CD4-positive, alpha-beta T cell treated with Interleukin-15 for 4 hours (primary cell): ENCODE data around the gene STIP1.

Experiments
- DNase-seq: peaks from one replicate; pipeline ENCODE4 v3.0.0-alpha.2; 2020; ENCODE audit warnings: low spot score

Gene STIP1

DNA sequence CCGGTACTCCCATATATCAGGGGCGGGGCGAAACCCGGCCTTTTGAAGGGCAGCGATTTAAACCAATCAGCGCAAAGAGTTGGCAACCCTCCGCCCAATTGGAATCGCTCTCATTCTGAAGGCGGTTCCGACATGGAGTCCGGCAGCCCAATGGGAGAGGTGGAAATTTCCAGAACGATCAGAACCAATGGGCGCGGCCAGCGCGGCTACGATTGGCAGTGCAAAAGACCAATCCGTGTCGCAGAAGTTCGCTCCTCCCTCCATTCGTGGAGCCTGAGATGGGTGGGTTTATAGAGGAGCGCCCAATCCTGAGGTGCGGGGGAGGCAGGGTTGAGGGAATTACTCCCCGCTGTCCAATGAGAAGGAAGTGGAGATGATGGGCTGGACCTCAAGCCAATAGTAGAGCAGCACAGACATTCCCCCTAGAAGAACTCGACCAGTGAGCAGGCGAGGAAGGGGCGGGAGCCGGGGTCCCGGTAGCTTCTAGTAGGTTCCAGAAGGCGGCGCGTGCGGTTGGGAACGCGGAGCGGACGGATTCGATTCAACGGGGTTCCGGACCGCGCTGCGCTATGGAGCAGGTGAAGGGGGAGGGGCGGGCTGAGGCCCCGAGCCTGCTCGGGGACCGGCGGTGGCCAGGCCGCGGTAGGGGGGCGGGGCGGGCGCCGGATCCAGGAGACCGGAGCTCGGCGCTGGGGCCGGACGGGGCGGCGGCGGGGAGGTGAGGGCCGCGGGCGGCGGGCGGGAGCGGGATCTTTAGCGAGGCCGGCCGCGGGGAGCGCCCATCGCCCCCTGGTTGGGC lies at the start of gene STIP1:
STIP1 (plus strand) TSS at position 479 of the 799 bp plus-strand sequence; CDS start at position 570, 91 bp downstream.
- DNase-seq, result peak; percentile 100

DNA sequence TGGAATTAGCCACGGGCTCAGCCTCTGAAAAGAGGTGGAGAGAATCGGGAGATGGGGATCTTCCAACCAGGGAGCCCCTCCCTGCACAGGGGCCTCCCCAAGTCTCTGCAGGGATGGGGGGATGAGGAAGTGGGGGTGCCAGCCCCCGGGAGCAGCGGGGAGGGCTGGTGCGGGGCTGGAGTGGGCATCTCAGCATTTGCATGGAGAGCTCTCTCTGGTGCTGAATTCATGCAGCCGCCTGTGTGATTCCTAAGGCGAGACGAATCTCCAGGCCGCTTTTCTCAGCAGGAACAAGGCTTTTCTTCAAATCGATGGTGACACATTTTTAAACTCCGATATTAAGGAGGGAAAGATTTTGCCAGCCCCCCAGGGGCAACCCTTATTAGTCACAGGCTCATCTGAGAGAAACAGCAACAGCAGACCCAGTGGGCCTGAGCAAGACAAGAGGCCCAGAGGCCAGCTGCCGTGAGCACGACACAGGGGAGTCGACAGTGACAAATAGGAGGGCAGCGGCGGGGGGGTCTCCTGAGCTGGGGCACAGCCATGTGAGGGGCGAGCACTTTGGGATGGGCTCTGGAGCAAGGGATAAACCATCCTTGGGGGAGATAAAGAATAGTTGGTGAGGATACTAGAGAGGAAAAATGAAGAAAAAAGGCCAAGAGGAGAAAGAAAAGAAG lies 49.1 kb upstream of the STIP1 start:
- DNase-seq, result no peak

DNA sequence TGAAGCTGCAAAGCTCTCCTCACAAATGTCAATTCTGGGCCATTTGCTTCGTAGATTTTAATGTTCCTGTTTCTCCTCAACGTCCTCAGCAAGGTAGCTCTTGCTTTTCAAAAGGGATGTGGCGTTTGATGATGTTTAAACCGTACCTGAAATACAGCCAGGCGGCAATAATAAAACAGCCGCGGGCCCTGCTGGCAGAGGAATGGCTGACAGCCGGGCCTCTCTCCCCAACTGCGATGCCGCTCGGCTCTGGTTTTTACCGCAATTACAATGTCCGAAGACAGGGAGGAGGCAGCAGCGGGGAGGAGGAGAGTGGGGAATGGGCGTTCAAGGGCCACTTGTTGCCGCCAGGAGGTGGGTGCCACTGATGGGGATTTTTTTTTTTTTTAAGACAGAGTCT lies 47.6 kb upstream of the STIP1 start:
- no peak for DNase-seq

DNA sequence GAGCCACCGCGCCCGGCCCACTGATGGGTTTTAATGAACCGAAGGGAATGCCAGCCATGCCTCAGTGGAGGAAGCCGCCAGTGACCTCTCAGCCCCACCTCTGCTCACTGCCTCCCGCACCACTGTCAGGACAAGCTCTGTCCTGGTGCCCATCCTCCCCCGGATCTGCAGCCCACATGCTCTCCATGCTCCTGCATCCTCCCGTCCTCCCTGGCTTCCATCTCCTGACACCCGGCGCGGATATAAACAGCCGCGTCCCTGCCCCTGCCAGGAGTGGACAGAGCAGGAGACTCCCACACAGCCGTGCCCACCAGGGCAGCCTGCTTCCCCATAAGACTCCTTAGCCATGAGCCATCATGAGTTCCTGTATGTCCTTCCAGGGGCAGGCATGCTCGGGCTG lies 46.9 kb upstream of the STIP1 start:
- DNase-seq, result no peak

DNA sequence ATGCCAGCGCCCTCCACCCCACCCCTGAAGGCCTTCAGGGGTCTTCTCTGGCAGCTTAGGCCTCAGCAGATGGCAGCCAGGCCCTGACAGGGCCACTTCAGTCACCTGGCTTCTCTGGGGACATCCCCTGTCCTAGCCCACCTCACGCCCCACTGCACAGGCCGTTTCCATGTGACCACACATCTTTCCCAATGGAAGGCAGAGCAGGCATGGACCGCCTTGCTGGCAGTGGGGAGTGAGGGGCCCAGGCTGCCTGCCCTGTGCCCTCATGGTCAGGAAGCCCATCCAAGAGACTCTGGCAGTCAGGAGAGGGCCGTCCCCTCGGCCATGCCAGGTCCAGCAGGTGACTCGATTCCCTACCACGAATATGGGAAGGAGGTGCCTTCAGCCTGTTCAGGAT lies 45.9 kb upstream of the STIP1 start:
- no peak for DNase-seq

DNA sequence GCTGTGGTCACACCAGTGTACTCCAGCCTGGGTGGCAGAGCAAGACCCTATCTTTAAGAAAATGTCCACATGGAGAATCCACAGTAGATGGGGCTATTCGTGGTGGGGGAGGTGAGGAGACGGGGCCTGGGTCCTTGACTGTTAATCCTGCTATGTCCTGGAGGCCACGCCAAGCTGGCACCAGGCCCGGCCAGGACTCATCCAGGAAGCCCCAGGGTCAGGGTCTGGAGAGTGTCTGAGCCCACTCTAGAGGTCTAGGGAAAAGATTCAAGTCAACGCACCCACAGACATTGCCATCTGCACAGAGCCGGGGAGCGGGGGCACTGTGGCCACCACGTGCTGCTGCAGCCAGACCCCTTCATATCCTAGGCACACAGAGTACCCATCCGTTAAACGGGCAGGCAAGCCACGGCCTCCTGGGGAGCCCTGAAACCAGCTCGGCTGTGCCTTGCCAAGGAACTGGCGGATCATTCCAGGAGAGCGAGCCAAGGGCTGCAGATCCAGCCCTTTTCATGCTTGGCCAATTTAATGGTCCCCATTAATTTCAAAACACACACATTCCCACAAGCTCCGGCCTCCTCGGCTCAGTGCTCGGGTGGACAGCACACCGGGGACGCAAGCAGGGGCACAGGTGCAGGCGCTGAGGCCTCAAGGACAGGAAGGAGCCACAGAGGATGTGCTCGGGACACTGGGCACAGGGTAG lies 44.7 kb upstream of the STIP1 start:
- no peak for DNase-seq

DNA sequence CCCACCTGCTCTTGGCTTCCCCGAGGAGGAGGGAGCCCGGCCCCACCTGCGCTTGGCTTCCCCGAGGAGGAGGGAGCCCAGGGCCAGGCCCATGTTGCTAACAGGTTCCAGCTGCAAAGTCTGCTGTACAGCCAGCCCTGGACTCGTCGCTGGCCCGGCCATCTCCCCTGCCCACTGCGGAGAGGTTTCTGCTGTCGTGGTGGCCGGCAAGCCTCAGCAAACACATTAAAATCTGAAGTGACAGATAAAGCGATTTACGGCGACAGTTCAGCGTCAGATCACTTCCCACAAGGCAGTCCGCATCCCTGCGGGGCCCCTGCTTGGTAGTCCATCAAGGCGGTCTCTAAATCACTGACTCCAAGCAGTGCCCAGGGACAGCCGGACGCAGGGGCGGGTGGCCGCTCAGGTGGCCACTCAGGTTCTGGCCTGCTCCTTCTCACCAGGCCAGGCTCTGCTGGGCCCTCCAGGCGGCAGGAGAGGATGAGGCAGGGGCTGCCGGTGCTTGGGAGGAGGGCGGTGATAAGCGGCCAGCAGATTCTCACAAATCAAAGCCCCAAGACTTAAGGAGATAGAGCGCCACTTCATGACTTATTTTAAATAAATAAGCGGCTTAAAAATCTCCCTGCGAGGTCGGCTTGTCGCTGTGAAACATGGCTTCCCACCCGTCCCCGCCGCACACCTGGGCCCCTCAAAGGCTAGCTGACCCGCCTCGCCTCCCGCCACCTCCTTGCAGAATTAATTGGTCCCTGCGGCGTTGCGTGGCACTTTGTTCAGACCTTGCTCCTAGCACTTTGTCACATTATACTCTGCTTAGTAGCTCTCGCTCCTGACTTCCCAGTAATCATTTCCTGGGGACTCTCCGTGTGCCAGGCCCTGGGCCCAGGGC lies 41.1 kb upstream of the STIP1 start:
- no peak for DNase-seq

DNA sequence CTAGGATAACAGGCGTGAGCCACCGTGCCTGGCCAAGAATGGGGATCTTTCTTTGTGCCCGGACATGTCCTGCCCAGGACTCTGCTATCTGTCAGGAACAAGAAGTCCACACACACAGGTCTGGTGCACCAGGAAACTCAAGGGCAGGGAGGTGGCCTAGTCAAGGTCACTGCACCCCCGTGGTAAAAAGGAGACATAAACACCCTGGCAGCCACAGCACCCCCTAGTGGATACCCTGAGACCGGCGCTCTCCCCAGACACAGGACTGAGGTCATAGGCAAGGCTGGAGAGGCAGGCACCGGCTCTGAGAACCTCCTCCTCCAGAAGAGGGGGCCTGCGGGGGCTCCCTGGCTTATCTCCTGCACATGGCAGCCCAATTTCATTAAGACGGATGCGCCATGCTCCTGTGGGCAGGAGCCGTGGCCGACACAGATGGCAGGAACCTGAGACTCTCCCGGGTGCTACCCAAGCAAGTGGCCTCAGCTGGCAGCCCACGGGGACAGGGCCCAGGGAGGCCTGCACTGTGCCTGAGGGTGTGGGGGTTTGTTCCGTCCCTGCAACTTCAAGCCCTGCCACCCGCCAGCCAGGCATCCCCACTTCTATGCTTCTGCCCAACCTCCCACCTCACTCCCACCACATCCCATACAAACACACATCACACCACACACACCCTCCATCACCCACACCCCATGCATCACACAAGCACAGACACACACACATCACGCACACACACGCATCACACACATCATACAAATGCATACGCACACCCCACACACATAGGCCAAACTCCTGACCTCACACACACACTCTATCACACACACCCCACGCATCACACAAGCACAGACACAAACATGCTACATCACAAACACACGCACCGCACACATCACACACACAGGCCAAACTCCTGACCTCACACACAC lies 39.7 kb upstream of the STIP1 start:
- DNase-seq, result peak; percentile 63

DNA sequence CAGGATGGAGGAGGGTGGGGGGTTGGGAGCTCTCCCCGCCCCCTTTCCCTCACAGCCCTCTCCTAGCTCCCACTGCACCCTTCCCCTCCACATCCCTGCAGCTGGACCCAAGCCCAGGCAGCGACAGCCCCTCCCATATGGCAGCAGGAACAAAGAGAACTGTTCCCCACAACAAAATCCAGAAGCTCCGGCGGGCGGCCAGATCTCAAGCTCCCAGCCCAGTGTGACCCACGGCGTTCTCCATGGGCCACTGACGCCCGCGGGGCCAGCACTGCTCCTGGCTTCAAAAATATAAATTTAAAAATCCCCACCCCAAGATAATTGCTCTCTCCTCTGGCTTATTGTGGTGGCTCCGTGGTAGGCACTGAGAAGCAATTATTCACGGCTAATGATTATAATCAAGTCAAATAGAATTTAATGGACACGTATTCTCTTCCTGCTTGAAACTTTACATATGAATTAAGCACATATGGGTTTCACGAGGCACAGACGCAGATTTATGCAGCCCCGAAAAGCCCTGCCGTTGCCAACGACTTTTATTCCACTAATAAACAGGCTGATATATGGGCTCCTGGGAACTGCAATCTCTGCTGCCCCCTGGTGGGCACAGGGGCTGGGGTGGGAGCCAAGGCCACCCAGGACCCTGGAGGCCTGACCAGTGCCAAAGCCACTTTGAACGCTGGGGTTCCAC lies 37.6 kb upstream of the STIP1 start:
- peak; percentile 73 for DNase-seq

DNA sequence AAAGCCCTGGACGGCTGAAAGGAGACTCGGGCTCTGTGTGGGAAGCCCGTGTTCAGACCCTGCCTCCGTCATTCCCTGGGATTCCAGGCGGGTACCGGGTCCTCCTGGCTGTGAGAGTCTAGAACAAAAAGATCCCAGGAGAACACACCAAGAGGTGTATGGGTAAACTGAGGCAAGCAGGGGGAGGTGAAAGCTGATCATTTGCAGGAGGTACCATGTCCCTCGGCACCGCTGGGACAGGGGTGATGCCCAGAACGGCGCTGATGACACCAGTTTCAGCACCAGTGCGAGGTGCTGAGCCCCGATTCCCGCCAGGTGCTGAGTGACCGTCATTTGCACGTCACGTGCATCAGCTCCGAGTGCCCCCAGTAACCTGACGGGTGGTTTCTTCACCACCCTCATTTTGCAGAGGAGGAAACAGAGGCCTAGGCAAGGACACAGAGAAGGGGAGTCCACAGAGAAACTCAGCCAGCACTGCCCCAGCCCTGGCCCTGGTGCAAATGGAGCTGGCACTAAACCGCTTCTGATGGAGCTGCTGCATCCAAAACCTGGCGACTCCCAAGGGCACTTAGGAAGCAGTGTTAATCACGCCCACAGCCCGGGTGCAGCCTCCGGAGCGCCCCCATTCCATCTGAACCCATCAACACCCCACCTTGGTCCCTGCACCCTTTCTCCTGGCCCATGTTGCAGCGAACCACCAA lies 36.9 kb upstream of the STIP1 start:
- no peak for DNase-seq

DNA sequence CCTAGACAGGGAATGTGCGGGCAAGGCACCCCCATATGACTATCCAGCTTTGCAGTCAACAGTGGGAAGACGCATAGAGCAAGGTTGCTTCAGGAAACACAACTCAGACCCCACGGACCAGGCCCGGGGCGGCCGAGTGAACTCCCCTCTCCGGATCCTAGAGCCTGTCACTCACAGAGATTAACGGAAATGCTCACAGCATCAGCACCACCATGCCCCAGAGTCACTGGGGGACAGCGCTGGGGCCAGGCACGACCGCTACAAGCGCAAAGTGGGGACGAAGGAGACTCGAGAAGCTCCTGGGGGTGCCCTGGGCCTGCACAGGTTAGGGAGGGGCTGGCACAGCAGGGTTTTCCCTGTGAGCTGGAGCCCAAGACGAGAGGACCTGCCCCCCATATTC lies 35.9 kb upstream of the STIP1 start:
- no peak for DNase-seq

DNA sequence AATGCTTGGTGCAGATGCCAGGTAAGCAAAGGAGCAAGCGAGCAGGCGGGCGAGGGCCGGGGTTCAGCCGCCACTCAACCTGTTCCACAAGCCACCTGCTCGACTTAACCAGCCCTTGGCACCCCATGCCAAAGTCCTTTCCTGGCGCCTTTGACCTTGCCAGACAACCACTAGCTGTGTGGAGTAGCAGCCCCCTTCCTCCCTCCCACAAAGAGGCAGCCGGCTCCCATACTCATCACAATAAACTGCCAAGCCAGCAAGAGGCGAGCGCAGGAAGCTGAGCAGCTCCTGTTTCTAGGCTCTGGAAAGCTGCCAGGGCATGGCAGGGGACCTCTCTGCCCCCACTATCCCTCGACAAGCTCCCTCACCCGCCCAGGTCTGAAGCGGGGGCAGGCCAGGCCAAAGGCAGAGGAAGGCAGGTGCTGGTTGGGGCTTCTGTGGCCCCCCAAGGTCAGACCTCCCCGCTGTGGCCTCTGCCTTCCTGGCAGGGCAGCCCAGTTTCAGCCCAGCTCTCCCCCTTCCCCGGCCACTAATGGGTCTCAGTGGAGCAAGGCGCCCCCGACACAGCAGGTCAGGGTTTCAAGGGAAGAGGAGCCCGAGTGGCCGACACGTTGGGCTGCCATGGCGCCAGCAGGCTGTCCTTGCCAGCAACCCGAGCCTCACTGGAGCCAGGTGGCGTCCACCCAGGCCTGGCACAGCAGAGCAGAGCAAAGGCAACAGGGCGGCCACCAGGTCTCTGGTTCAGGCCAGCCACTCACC lies 35.3 kb upstream of the STIP1 start:
- no peak for DNase-seq

DNA sequence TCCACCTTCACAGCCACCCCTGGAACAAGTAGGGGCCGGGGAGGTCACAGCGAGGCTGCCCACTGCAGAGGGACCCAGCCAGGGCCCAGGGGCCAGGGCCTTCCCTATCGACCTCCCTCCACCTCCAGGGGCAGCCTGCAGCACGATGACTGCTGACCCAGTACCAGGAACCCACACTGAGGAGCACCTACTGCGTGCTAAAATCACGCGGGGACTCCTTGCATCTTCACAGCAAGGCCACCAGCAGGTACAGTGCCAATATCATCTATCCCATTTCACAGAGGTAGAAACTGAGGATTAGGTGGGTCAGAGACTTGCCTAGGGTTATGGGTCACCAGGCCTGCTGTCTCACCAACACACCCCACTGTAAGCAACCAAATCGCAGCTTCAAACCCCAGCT lies 34.6 kb upstream of the STIP1 start:
- DNase-seq, result no peak

DNA sequence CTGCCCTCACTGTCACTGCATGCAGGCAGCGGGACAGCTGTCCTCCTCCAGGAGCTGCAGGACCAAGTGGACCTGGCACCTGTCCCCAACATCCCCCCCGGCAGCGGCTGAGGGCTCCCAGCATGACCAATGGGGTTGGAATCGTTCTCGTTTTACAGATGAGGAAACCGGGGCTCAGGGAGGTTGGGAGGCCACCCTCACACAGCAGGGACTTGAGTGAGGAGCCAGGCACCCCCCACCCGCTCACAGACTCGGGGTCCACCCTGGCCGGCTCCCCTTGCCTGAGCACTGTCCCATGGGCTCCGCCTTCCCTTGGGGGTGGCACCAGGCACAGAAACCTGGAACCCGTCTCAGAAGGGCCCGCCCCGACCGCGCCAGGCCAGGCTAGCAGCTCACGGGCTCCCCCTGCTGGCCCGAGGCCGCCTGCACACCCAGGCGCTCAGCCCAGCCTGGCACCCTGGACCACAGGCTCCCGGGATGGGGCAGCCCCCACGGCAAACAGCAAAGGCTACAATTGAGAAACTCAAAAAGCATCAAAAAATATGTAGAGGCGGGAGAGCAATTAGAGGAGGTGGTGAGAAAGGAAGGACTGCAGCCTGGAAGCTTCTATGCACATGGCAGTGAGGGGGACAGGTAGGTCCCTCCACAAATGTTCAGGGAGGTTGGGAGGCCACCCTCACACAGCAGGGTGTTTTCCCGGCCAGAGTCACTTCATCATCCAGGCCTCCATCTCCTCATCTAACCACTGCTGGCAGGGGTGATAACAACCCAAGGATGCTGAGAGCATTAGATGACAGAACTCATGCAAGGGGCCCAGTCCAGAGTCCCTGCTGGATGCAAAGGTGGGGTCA lies 32.9 kb upstream of the STIP1 start:
- DNase-seq, result peak; percentile 66

DNA sequence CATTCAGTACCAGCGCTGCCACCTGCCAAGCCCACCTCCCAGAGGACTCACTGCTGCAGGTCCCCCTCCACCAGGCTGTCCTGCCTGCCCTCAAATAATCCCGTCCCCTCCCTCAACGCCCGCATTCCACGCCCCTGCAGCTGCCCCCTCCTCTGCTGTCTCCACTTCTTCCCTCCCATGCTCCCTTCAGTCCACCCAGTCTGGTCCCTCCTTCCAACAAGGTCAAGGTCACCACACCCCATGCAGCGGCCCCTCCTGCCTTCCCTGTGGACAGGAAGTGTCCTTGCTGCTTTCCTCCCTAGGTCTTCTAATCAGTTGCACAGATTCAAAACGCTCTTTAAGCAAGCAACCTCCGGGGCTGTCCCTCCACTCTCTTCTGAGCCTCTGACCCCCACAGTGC lies 32.2 kb upstream of the STIP1 start:
- no peak for DNase-seq

DNA sequence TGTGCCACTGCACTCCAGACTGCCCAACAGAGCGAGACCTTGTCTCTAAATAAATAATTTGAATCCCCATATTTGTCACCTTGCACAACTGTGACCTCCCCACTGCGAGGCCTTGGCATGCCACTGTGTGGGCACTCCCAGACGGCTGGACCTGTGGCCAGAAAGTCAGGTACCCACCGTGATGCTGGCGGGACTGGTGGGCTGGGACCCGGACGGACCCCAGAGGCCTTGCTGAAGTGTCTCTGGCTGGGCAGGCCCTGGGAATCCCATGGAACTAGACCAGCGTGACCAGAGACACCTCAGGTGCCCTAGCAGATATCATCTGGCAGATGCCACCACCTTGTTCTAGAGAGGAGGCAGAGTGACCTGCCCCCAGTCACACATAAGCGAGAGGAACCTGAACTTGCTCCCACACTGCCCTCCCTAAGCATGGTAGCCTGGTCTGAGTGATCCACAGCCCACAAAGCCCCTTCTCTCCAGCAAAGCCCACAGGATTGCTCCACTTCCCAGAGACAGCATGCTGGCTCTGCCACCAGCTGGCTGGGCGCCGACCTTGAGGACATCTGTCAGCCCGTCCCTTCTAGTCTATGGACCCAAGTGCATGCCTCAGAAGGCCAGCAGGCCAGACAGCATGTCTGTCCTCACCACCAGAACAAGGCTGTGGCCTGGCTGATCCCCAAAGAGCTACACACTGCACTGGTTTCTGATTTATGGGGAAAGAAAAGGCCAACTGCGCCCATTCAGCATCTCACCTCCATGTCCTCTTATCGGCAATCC lies 29.5 kb upstream of the STIP1 start:
- DNase-seq, result no peak
